ENCODE results near the gene CPLX3. TPM values are rescaled to one million over a fixed set of nuclear protein-coding genes. Genes with fewer than 3 reads are reported as not detected.
"Not testable (repeated sequence)": the region's sequence is repeated elsewhere in the genome, so short reads cannot be mapped to it uniquely, and the experiment has no call there.

CPLX3 gene
- total RNA-seq, 2 donors from 2014 or later: 0.15 to 0.19 TPM

DNA sequence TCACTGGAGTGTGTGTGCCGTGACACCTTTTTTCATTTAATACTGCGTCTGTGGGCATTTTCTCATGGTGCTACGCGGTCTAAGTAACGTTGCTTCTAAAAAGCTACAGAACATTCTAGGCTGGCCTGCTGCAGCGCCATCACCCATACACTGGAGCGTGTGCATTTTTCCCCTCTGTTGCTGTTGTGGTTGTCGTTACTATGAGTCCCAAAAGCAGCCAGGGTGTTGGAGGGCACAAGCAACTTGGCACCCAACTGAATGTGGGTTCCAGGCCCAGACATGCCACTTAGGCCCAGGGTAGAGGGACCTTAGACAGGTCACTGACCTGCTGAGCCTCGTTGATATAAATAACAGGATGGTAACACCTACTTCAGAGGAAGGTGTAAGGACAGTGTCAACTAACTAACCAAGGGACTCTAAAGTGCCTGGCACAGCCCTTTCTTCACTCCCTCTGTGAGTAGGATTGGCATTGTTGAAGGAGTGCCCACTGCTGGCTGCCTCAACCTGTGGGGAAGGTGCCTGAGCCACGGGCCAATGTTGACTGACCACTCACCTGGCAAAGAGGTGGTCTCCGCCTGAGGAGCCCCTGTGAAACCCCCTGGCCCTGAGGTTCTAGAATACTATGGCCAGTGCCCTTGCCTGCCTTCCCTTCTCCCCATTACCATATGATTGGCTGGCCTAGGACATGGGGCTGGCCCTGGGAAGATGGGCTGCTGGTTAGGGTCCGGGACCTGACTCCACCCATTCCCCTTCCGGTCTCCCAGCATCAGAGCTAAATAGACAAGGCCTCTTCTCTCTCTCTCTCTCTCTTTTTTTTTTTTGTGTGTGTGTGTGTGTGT lies 41.0 kb upstream of the CPLX3 start:
- H3K27ac Mint-ChIP-seq: peak overlapping the region; percentile 89
- peak overlapping the region; percentile 84 for H3K4me3 Mint-ChIP-seq
- no peak for ATAC-seq (replicated peaks)
- peaks cover 40% of the 10 kb centered on the region for H3K4me1 Mint-ChIP-seq
- peaks cover 84% of the 10 kb centered on the region for H3K36me3 Mint-ChIP-seq (ENCODE audit: low read depth)
- H3K9me3 Mint-ChIP-seq: no peaks in the 10 kb centered on the region
- no peaks in the 10 kb centered on the region for H3K27me3 Mint-ChIP-seq

DNA sequence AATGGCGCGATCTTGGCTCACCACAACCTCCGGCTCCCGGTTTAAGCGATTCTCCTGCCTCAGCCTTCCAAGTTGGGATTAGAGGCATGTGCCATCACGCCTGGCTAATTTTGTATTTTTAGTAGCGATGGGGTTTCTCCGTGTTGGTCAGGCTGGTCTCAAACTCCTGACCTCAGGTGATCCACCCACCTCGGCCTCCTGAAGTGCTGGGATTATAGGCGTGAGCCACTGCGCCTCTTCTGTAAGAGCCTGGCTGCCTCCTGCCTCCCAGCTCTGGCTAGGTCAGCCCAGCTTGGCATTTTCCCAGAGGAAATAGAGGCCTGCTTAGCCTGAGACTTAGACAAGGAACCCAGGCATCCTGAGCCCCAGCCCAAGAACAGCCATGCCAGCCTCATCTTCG lies 40.3 kb upstream of the CPLX3 start:
- not testable (repeated sequence) for ATAC-seq (replicated peaks); H3K27me3 Mint-ChIP-seq; H3K9me3 Mint-ChIP-seq
- peak overlapping the region; percentile 89 for H3K27ac Mint-ChIP-seq
- H3K36me3 Mint-ChIP-seq (ENCODE audit: low read depth): peaks cover 89% of the 10 kb centered on the region
- H3K4me3 Mint-ChIP-seq: peak overlapping the region; percentile 84
- H3K4me1 Mint-ChIP-seq: peaks cover 39% of the 10 kb centered on the region

GRCh38 chr15:74786551-74787165 lies 39.8 kb upstream of the CPLX3 start:
- Mint-ChIP-seq H3K4me1 (peaks cover 39% of the 10 kb centered on the region), H3K4me3 (peak overlapping the region; percentile 84), H3K27me3 (no peaks in the 10 kb centered on the region), H3K9me3 (no peaks in the 10 kb centered on the region), H3K36me3 (ENCODE audit: low read depth) (peaks cover 90% of the 10 kb centered on the region), H3K27ac (peak overlapping the region; percentile 89)
- ATAC-seq (replicated peaks): no peak

DNA sequence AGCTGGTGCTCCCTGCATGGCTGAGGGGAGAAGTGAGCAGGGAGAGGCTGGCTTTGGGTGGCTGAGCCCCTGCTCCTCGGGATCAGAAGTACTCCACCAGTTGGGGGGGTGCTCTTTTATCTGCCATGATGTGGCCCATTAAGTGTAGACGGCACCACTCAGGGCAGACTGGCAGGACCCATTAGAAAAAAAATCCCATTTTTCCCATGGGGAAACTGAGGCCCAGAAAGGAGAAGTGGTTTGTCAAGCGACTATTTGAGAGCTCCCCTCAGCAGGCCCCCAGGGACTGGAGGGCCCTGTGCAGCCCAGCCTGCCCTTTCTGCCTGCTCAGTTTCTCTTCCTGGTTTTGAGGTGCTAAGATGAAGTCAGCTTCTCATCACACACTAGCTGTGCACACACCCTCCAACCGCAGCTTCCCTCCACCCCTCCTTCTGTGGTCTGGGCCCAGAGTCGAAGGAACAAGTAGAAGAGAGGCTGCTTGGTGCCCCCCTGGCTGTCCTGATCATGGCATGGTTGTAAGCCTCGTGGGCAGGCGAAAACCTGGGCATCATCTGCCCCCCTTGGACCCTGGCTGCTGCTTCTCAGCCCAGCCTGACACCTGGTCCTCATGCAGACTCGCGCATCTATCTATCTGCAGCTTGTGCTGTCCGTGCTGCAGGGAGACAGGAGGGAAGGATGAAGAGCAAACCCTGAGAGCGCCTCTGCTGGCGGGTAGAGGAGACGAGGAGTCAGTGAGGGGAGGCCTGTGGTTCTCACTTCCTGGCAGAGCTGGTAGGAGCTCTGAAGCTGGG lies 39.0 kb upstream of the CPLX3 start:
- Mint-ChIP-seq H3K27ac (peak overlapping the region; percentile 89), H3K4me3 (peak overlapping the region; percentile 84), H3K9me3 (no peaks in the 10 kb centered on the region), H3K27me3 (no peaks in the 10 kb centered on the region), H3K4me1 (peaks cover 46% of the 10 kb centered on the region), H3K36me3 (ENCODE audit: low read depth) (peaks cover 96% of the 10 kb centered on the region)
- peak; percentile 78 for ATAC-seq (replicated peaks)

DNA sequence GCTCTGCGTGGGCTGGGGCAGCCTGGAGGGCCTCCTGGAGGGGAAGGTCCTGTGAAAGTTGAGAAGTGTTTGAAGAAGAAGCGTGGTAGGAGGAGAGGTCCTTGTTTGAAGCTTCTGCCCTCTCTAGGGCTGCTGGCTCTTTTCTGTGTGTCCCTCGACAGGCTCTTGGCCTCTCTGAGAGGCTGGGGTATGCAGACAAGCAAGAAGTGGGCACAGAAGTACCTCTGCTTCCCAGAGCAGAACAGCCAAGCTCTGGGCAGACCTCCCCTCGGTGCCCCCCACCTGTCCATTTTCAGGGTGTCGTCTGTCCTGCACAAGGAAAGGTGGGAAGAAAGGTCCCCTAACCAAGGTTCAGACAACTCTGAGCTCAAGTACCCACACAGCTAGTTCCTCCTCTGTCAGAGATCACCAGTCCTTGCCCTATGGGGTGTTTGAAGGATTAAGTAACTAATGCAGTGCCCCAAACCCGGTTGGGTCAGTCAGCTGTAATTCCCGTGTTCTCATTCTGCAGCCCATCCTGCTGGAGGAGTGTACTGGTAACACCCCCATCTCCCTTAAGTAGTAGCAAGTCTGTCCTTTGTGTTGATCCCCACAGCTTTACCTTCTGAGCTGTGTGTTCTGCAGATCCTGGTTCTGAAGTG lies 38.3 kb upstream of the CPLX3 start:
- no peaks in the 10 kb centered on the region for H3K9me3 Mint-ChIP-seq
- H3K4me3 Mint-ChIP-seq: peak overlapping the region; percentile 84
- peaks cover 89% of the 10 kb centered on the region for H3K36me3 Mint-ChIP-seq (ENCODE audit: low read depth)
- no peaks in the 10 kb centered on the region for H3K27me3 Mint-ChIP-seq
- ATAC-seq (replicated peaks): no peak
- peaks cover 46% of the 10 kb centered on the region for H3K4me1 Mint-ChIP-seq
- H3K27ac Mint-ChIP-seq: peak overlapping the region; percentile 89

DNA sequence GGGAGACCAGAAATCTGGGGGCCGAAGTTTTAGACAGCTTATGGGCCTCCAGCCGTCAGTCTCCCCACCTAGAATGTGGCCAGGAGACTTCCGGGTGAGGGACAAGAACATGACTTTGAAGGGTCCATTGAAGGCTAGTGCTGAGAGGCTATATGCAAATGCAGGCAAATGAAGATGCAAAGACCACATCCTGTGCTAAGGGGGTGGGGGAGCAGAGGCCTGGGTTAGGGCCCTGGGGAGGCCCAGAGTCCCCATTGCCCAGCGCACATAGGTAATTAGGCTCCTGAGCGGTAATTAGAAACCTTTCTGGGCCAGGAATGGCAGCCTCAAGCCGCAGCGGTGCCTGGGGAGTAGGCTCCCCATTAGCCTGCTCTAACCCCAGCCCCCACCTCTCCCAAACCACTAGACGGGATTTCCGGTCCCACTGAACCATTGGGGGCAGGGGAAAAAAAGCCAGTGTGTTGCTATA lies 37.7 kb upstream of the CPLX3 start:
- Mint-ChIP-seq H3K27ac (peak overlapping the region; percentile 89), H3K9me3 (no peaks in the 10 kb centered on the region), H3K27me3 (no peaks in the 10 kb centered on the region), H3K4me1 (peaks cover 46% of the 10 kb centered on the region), H3K36me3 (ENCODE audit: low read depth) (peaks cover 84% of the 10 kb centered on the region), H3K4me3 (peak overlapping the region; percentile 84)
- ATAC-seq (replicated peaks): peak; percentile 31

GRCh38 chr15:74789171-74789631 lies 37.2 kb upstream of the CPLX3 start:
- Mint-ChIP-seq H3K27me3 (no peaks in the 10 kb centered on the region), H3K4me1 (peaks cover 46% of the 10 kb centered on the region), H3K9me3 (no peaks in the 10 kb centered on the region), H3K36me3 (ENCODE audit: low read depth) (peaks cover 79% of the 10 kb centered on the region), H3K27ac (peak overlapping the region; percentile 89), H3K4me3 (peak overlapping the region; percentile 84)
- no peak for ATAC-seq (replicated peaks)

DNA sequence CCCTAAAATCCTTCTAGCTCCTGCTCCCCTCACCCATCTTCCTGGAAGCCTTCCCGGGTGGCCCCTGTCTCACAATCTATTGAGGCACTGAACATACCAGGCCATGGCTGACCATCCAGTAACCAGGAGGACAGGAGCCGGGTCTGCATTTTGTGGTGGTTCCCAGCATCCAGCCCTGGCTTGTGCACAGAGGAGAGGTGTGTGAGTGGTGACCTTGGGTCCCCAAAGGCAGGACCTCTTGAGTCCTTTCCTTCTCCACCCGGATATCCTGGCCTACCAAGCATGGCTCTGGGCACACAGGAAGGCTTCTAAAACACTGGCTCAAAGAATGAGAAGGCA lies 36.7 kb upstream of the CPLX3 start:
- Mint-ChIP-seq H3K9me3 (no peaks in the 10 kb centered on the region), H3K27me3 (no peaks in the 10 kb centered on the region), H3K27ac (peak overlapping the region; percentile 89), H3K36me3 (ENCODE audit: low read depth) (peaks cover 76% of the 10 kb centered on the region), H3K4me1 (peaks cover 50% of the 10 kb centered on the region), H3K4me3 (peak overlapping the region; percentile 84)
- ATAC-seq (replicated peaks): no peak

DNA sequence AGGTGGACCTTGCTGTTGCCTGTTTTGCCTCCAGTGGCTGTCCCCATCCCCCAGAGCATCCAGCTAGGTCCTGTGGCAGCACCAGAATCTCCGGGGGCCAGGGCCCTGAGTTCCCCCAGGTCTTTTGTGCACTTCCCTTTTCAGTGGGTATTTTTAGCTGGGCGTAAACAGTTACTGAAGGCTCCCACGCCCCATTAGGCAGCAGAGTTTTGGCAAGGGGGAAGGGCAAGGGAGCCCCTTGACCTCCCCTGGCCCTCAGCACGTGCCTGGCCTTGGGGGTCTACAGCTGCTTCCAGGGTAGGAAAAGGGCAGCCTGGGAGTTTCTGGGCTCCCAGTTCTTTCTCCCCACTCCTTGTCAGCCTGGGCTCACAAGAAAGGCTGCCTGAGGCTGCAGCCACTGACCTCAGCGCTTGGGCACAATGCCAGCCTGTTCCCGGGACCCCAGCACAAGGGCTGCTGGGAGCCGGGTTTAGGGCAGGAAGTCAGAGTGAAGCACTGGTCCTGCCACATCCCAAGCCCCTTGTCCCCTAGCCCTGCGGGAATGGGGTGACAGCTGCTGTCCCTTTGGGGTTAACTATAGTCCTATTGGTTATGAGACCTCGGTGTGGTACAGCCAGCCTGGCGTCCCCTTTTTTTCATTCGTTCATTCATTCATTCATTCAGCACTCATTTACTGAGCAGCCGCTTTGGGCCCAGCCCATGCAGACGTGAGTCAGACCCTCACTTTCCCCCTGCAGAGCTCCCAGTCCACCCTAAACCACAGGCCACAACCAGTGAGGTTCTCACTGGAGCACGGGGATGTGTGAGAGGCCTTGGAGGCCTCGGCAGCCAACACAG lies 36.1 kb upstream of the CPLX3 start:
- Mint-ChIP-seq H3K27ac (peak overlapping the region; percentile 89), H3K9me3 (no peaks in the 10 kb centered on the region), H3K4me1 (peaks cover 56% of the 10 kb centered on the region), H3K4me3 (peak overlapping the region; percentile 84), H3K36me3 (ENCODE audit: low read depth) (peaks cover 76% of the 10 kb centered on the region), H3K27me3 (no peaks in the 10 kb centered on the region)
- ATAC-seq (replicated peaks): peak; percentile 25

DNA sequence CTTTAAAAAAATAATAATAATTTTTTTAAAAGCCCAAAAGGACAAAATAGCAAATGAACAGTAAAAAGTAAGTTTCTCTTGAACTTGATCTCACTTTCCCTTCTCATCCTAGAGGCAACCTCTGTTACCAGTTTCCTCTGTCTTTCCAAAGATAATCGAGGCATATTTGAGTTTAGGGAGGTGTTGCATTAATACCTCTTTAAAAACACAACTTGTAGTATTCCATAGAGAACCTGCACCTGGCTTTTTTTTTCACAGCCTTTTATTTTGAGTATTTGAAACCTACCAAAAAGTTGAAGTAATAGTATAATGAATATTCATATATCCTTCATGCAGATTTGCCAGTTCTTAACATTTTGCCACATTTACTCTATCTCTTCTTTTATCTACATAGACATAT lies 35.4 kb upstream of the CPLX3 start:
- Mint-ChIP-seq H3K4me3 (peak overlapping the region; percentile 84), H3K27ac (peak overlapping the region; percentile 89), H3K4me1 (peaks cover 60% of the 10 kb centered on the region), H3K9me3 (no peaks in the 10 kb centered on the region), H3K36me3 (ENCODE audit: low read depth) (peaks cover 74% of the 10 kb centered on the region), H3K27me3 (no peaks in the 10 kb centered on the region)
- ATAC-seq (replicated peaks): no peak

GRCh38 chr15:74791667-74792066 lies 34.8 kb upstream of the CPLX3 start:
- H3K36me3 Mint-ChIP-seq (ENCODE audit: low read depth): peaks cover 73% of the 10 kb centered on the region
- no peaks in the 10 kb centered on the region for H3K27me3 Mint-ChIP-seq
- peaks cover 63% of the 10 kb centered on the region for H3K4me1 Mint-ChIP-seq
- no peaks in the 10 kb centered on the region for H3K9me3 Mint-ChIP-seq
- H3K27ac Mint-ChIP-seq: peak overlapping the region; percentile 89
- peak overlapping the region; percentile 84 for H3K4me3 Mint-ChIP-seq
- ATAC-seq (replicated peaks): no peak

DNA sequence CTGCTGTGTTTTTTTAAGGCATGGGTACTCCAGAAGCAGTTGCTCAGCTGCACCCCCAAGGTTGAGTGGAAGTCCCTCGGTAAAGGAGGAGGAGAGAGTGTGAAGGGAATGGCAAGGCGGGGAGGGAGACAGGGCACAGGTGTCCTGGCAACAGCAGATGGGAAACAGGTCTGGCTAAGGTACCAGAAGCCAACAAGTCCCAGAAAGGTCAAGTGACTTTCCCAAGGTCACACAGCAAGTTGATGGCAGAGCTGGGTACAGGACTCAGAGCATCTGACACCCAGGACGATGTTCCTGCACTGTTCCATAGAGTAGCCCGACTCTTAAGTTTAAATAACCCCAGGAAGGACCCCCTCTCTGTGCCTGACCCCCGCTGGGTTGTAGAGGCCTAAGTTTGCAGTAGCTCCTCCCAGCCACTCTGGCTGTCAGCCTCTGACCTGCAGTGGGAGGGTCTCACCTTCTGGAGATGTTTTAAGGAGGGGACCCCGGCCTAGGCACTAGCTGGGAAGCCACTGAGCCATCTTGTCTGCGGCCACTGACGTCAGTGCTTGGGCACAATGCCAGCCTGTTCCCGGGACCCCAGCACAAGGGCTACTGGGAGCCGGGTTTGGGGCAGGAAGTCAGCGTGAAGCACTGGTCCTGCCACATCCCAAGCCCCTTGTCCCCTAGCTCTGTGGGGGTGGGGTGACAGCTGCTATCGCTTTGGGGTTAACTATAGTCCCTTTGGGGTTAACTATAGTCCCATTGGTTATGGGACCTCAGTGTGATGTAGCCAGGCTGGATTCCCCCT lies 34.0 kb upstream of the CPLX3 start:
- H3K36me3 Mint-ChIP-seq (ENCODE audit: low read depth): peaks cover 71% of the 10 kb centered on the region
- peak overlapping the region; percentile 84 for H3K4me3 Mint-ChIP-seq
- H3K27me3 Mint-ChIP-seq: no peaks in the 10 kb centered on the region
- no peak for ATAC-seq (replicated peaks)
- H3K27ac Mint-ChIP-seq: peak overlapping the region; percentile 89
- H3K4me1 Mint-ChIP-seq: peaks cover 58% of the 10 kb centered on the region
- H3K9me3 Mint-ChIP-seq: no peaks in the 10 kb centered on the region

Measured in activated T-helper 17 cell treated with anti-CD3 and anti-CD28 coated beads, Interleukin-2, amount 50 U/mL, for 72 hours (primary cell).